Smooth muscle cell (in vitro differentiated cells): Measurements from ENCODE around the gene MYO3B. TPM values are rescaled to one million over a fixed set of nuclear protein-coding genes. Genes with fewer than 3 reads are reported as not detected.

ENCODE experiments used
- DNase-seq: peaks from one replicate; lab custom pipeline; 2025; ENCODE audit not compliant: unreplicated experiment; lab: John Stamatoyannopoulos, UW
- H2AFZ ChIP-seq: fragments of 200-600 bp; sonication (generic); 2 replicates; pipeline ENCODE4 v1.6.0; 2016; ENCODE audit warnings: antibody characterized with exemption, low read depth, mild to moderate bottlenecking
- H3F3A ChIP-seq: fragments of 200-600 bp; sonication (generic); 2 replicates; pipeline ENCODE4 v1.6.0; 2017; ENCODE audit warnings: antibody characterized with exemption, low read depth
- H3K27ac ChIP-seq: fragments of 200-600 bp; sonication (generic); 2 replicates; pipeline ENCODE4 v1.5.1; 2016; ENCODE audit warnings: low read depth, mild to moderate bottlenecking
- H3K27me3 ChIP-seq: fragments of 200-600 bp; sonication (generic); 2 replicates; pipeline ENCODE4 v1.6.1; 2016; ENCODE audit warnings: low read depth, mild to moderate bottlenecking
- H3K36me3 ChIP-seq: fragments of 200-600 bp; sonication (generic); 2 replicates; pipeline ENCODE4 v1.5.1; 2016; ENCODE audit warnings: low read depth
- H3K4me1 ChIP-seq: fragments of 200-600 bp; sonication (generic); 2 replicates; pipeline ENCODE4 v1.5.1; 2016; ENCODE audit warnings: low read depth
- H3K4me2 ChIP-seq: fragments of 200-600 bp; sonication (generic); 2 replicates; pipeline ENCODE4 v1.6.0; 2016; ENCODE audit warnings: mild to moderate bottlenecking
- H3K4me3 ChIP-seq: fragments of 200-600 bp; sonication (generic); 2 replicates; pipeline ENCODE4 v1.5.1; 2016; ENCODE audit warnings: mild to moderate bottlenecking
- H3K79me2 ChIP-seq: fragments of 200-600 bp; sonication (generic); 2 replicates; pipeline ENCODE4 v1.6.0; 2016; ENCODE audit warnings: low read depth, mild to moderate bottlenecking
- H3K9ac ChIP-seq: fragments of 200-600 bp; sonication (generic); 2 replicates; pipeline ENCODE4 v1.6.0; 2016; ENCODE audit warnings: low read depth
- H3K9me3 ChIP-seq: fragments of 200-600 bp; sonication (generic); replicated peaks from 2 replicates; pipeline ENCODE4 v1.5.1; 2016; ENCODE audit warnings: low read depth
- H4K20me1 ChIP-seq: fragments of 200-600 bp; sonication (generic); 2 replicates; pipeline ENCODE4 v1.6.0; 2016; ENCODE audit warnings: low read depth
- CTCF ChIP-seq: fragments of 200-600 bp; sonication (generic); IDR thresholded peaks from 2 replicates; pipeline ENCODE4 v1.5.1; 2017; ENCODE audit warnings: borderline replicate concordance, mild to moderate bottlenecking, antibody characterized with exemption; ENCODE audit not compliant: insufficient read depth, poor library complexity, severe bottlenecking
- WGBS: methylation state at CpG from one replicate; pipeline ENCODE4 v1.1.7; 2016; ENCODE audit warnings: low lambda C conversion rate; 5-methylcytosine and 5-hydroxymethylcytosine counted together
- polyA plus RNA-seq: library from polyadenylated mRNA; unstranded; fragments of >200 nt; fragmentation: Nextera tagmentation; extraction: Ambion mirVana; gene quantifications from 2 replicates; pipeline ENCODE4 v1.2.1, GENCODE V29; 2016
- total RNA-seq: library from RNA; depleted of rRNA; stranded (reverse); fragments of >200 nt; gene quantifications from 2 replicates; pipeline ENCODE4 v1.2.3, GENCODE V29; 2014

MYO3B gene
- total and polyA plus RNA-seq, 2 experiments from 2014 or later = 0.47 to 3.1 TPM

GRCh38 chr2:170201734-170202393 is 23.9 kb downstream of the MYO3B start:
- H3K27me3 ChIP-seq = no peaks in the 10 kb centered on the region
- H3K4me2 ChIP-seq = no peak overlapping the region
- H3K4me3 ChIP-seq = no peak overlapping the region
- H4K20me1 ChIP-seq = no peaks in the 10 kb centered on the region
- H3K4me1 ChIP-seq = no peaks in the 10 kb centered on the region
- no peaks in the 10 kb centered on the region for H3K79me2 ChIP-seq
- no peaks in the 10 kb centered on the region for H3F3A ChIP-seq
- no peak overlapping the region for H2AFZ ChIP-seq
- WGBS = 96% methylated on average over 3 of the region's 3 CpGs
- TF ChIP-seq CTCF = no peak
- H3K27ac ChIP-seq = no peak overlapping the region
- no peaks in the 10 kb centered on the region for H3K36me3 ChIP-seq
- no peak overlapping the region for H3K9ac ChIP-seq
- no peaks in the 10 kb centered on the region for H3K9me3 ChIP-seq
- DNase-seq = no peak

- Histone ChIP-seq H3K27me3 (no peaks in the 10 kb centered on the region), H3K9ac (no peak overlapping the region), H4K20me1 (no peaks in the 10 kb centered on the region), H3F3A (no peaks in the 10 kb centered on the region), H3K27ac (no peak overlapping the region), H3K36me3 (no peaks in the 10 kb centered on the region), H3K79me2 (no peaks in the 10 kb centered on the region), H3K4me3 (no peak overlapping the region), H3K9me3 (no peaks in the 10 kb centered on the region), H3K4me1 (no peaks in the 10 kb centered on the region), H2AFZ (no peak overlapping the region), H3K4me2 (no peak overlapping the region)
- 31% methylated on average over 1 of the region's 1 CpG for WGBS
- no peak for DNase-seq
- no peak for TF ChIP-seq CTCF
Measured at GRCh38 chr2:170202437-170202836, 24.5 kb downstream of the MYO3B start.

GRCh38 chr2:170204298-170204951 is 26.5 kb downstream of the MYO3B start:
- H3K9me3 ChIP-seq = no peaks in the 10 kb centered on the region
- no peaks in the 10 kb centered on the region for H3F3A ChIP-seq
- H3K4me3 ChIP-seq = no peak overlapping the region
- no peak for TF ChIP-seq CTCF
- no peak for DNase-seq
- H3K4me2 ChIP-seq = peak overlapping the region; percentile 19
- no peaks in the 10 kb centered on the region for H3K79me2 ChIP-seq
- WGBS = 72% methylated on average over 4 of the region's 4 CpGs
- no peak overlapping the region for H3K9ac ChIP-seq
- no peaks in the 10 kb centered on the region for H3K4me1 ChIP-seq
- H3K27ac ChIP-seq = no peak overlapping the region
- no peaks in the 10 kb centered on the region for H3K27me3 ChIP-seq
- no peaks in the 10 kb centered on the region for H3K36me3 ChIP-seq
- H2AFZ ChIP-seq = peak overlapping the region; percentile 55
- no peaks in the 10 kb centered on the region for H4K20me1 ChIP-seq
